Neutrophil (primary cell): ENCODE measurements around the gene CYP4F2.

Experiments used
- H3K27ac ChIP-seq: fragments of 200-600 bp; sonication (generic); 2 replicates; pipeline ENCODE4 v1.5.1; 2016; ENCODE audit warnings: mild to moderate bottlenecking, moderate library complexity
- H3K27me3 ChIP-seq: fragments of 200-600 bp; sonication (generic); 2 replicates; pipeline ENCODE4 v1.6.0; 2016; ENCODE audit warnings: mild to moderate bottlenecking
- H3K36me3 ChIP-seq: fragments of 200-600 bp; sonication (generic); 2 replicates; pipeline ENCODE4 v1.5.1; 2017
- H3K4me1 ChIP-seq, 2 experiments: fragments of 200-600 bp in 1 of 2; sonication (generic) in 1 of 2; 1 replicate in 1 of 2; 2 replicates in 1 of 2; pipeline versions ENCODE4 v1.5.1 to v1.6.1; 2013 to 2016; ENCODE audit warnings: low read depth in 1 of 2, low read length in 1 of 2, mild to moderate bottlenecking in 1 of 2, moderate library complexity in 1 of 2; ENCODE audit not compliant: control insufficient read depth in 1 of 2, insufficient read depth in 1 of 2
- H3K4me3 ChIP-seq, 2 experiments: fragments of 200-600 bp in 1 of 2; sonication (generic) in 1 of 2; 1 replicate in 1 of 2; 2 replicates in 1 of 2; pipeline ENCODE4 v1.5.1; 2013 to 2016; ENCODE audit warnings: low read depth in 1 of 2, low read length in 1 of 2, mild to moderate bottlenecking in 1 of 2, moderate library complexity in 1 of 2
- H3K9me3 ChIP-seq: fragments of 200-600 bp; sonication (generic); 2 replicates; pipeline ENCODE4 v1.5.1; 2016
- CTCF ChIP-seq: fragments of 200-600 bp; sonication (generic); IDR thresholded peaks from 2 replicates; pipeline ENCODE4 v1.5.1; 2016; ENCODE audit warnings: antibody characterized with exemption

The CYP4F2 gene

DNA sequence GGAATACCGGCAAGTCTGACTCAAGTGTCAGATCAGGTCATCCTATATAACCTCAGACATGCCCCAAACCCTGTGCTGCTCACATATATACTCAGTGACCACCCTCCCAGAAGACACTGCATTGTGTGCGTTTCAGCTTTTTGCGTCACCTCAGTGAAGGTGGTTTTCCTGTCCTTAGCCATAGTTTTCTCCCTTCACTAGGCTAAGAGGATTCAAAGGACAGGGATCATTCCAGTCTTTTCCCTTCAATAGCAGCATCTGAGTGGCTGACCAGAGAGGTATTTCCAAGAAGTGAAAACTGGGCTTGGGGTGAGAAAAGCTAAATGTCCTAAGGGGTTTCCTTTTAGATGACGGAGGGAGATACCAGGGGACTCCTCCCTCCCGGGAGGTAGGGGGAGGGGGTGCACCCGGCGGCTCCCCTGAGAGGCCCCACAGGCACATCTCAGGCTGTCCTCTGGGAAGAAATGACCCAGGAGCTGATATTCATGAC lies 69.7 kb downstream of the CYP4F2 start:
- Histone ChIP-seq H3K4me1 (no peaks in the 10 kb centered on the region), H3K4me3 (no peak overlapping the region), H3K27me3 (no peaks in the 10 kb centered on the region), H3K36me3 (no peaks in the 10 kb centered on the region), H3K27ac (no peak overlapping the region), H3K9me3 (no peaks in the 10 kb centered on the region)
- TF ChIP-seq CTCF = no peak
